HepG2 (cell line): ENCODE measurements around the gene LSM14B.

Source experiments
- ARHGAP35 ChIP-seq: sonication (generic); formaldehyde crosslinking; IDR thresholded peaks from 2 replicates; pipeline ENCODE4 v1.9.0; 2022; ENCODE audit warnings: mild to moderate bottlenecking, inconsistent platforms, moderate library complexity, missing genetic modification reagents, borderline replicate concordance
- CTCF ChIP-seq: sonication (generic); formaldehyde crosslinking; IDR thresholded peaks from 2 replicates; pipeline ENCODE4 v1.5.0; 2020; ENCODE audit warnings: mild to moderate bottlenecking, missing genetic modification reagents, moderate library complexity
- ZNF225 ChIP-seq: sonication (generic); formaldehyde crosslinking; IDR thresholded peaks from 2 replicates; pipeline ENCODE4 v1.4.0; 2020; ENCODE audit warnings: mild to moderate bottlenecking, missing genetic modification reagents
- ZNF414 ChIP-seq: sonication (generic); formaldehyde crosslinking; IDR thresholded peaks from 2 replicates; pipeline ENCODE4 v1.5.0; 2020; ENCODE audit warnings: missing genetic modification reagents
- ZNF430 ChIP-seq: sonication (generic); formaldehyde crosslinking; IDR thresholded peaks from 2 replicates; pipeline ENCODE4 v1.9.0; 2021; ENCODE audit warnings: mild to moderate bottlenecking, missing genetic modification reagents
- ZNF629 ChIP-seq: sonication (generic); formaldehyde crosslinking; conservative IDR thresholded peaks from 2 replicates; pipeline ENCODE4 v1.5.0; 2020; ENCODE audit warnings: missing genetic modification reagents

- TF ChIP-seq ZNF629 (CRISPR knock-in tag) = no peak
- no peak for TF ChIP-seq ZNF430
- no peak for TF ChIP-seq CTCF (CRISPR knock-in tag)
- no peak for TF ChIP-seq ARHGAP35
- no peak for TF ChIP-seq ZNF414
- no peak for TF ChIP-seq ZNF225 (CRISPR knock-in tag)
Observed at GRCh38 chr20:62097881-62098407, 24.3 kb upstream of the LSM14B start.
